HG03064 (cell line): ENCODE data around the gene ROBO1.
"Not testable (repeated sequence)": the region's sequence is repeated elsewhere in the genome, so short reads cannot be mapped to it uniquely, and the experiment has no call there.

Experiments
- ATAC-seq: cut with Tn5 transposase; IDR thresholded peaks from one replicate; pipeline ENCODE4 v1.9.1; 2021; ENCODE audit warnings: low read depth; ENCODE audit not compliant: unreplicated experiment

Gene ROBO1

DNA sequence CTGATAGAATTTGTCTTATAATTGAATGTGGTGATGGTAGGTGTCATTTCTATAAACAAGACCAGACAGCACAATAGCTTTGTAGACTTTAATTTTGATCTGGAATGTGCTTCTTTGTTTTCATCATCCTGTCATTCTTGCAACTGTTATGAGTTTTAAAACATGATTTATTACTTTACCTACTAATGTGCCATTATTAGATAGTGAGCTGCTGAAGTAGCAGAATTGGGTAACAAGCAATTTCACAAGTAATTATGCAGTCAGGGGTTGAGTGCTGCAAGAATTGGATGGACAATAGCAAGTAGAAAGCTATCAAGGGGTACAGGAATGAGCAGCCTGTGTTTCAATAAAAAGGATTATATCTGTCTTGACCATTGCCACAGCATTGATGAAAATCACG lies 975.6 kb downstream of the ROBO1 start:
- ATAC-seq: no peak

DNA sequence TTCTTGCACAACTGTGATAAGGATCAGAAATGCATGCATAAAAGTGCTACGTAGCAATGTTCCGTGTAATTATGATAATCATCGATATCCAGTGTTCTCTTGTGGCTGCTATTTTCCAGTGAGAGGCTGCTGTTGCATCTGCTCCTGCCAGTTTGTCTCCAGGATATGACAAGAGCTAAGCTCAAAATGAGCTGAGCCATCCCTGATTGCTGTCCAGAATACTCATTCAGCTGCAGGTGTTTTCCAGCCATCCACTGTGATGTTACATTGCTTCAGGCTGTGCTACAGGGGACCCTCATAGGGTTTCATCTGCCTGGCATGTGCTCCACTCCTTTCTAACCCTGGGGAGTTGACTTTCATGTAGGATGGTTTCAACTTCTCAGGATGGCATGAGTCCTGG lies 976.0 kb downstream of the ROBO1 start:
- no peak for ATAC-seq

DNA sequence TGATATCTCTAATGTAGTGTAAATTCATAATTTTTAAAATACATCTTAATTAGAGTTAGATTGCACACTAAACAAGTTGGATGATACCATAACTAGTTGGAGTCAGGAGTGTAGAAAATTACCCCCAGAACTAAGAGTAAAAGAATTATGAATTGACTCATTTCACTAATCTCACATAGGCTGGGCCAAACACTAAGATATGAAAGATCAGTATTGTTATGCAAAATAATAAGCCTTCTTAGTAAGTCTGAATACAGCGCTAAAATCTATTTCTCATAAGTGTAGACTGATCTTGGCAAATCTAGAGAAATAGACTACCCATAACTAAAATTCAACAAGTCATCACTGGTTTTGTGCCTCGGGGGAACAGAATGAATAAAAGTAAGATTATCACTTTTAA lies 979.0 kb downstream of the ROBO1 start:
- no peak for ATAC-seq

GRCh38 chr3:78785004-78785403 lies 982.8 kb downstream of the ROBO1 start:
- no peak for ATAC-seq

GRCh38 chr3:78781351-78781750 lies 986.4 kb downstream of the ROBO1 start:
- no peak for ATAC-seq

DNA sequence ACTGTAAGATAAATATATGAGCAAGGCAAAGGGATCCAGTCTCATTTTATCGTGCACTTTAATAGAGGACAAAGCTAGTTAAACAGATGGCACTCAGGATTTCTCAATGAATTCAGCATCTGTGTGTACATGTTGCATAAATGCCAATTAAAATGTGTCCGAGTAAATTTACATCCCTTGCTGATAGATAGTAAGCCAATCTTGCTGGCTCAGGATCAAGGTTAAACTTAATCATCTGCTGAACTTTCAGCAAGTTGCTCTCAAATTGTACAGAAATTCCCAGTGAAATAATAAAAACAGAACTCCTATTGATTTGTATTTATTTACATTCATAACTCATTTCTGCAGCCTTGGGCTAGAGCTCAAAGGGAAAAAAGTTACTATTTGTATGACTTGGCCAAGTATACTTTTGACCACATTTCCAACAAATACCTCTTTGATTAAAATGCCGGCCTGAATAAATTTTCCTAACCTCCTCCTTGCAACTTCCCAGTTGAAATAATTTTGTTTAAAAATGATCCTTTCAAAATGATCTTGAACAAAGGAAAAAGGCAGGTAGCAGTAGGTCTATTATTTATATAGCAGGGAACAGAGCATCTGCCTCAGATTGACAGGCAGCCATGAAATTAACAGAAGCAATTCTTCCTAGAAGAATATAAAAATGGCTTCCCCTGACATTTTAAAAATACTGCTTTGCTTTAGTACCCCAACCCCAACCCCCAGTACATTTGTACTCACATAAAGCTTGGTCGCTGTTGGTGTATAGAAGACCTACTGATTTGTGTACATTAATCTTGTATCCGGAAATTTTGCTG lies 1001.9 kb downstream of the ROBO1 start:
- ATAC-seq: no peak

DNA sequence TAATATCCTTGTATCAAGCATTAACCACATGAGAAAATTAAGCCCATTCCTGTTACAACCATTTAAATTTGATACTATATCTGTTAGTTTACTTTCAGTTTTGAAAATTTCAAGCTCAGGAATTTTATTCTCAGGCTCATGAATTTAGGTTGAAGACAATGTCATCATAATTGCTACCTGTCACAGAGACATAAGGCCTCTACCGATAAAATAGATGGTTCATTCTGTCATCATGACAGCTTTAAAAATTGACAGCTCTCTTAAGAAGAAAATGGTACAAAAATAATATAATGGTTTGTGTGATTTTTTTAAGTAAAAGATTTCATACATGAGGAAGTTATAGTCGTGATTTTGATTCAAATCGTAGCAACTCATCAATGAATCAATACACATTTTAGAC lies 1003.2 kb downstream of the ROBO1 start:
- no peak for ATAC-seq

- no peak for ATAC-seq
Observed at GRCh38 chr3:78762121-78762520, 1005.7 kb downstream of the ROBO1 start.

- ATAC-seq: no peak
Observed at GRCh38 chr3:78761126-78761525, 1006.7 kb downstream of the ROBO1 start.

DNA sequence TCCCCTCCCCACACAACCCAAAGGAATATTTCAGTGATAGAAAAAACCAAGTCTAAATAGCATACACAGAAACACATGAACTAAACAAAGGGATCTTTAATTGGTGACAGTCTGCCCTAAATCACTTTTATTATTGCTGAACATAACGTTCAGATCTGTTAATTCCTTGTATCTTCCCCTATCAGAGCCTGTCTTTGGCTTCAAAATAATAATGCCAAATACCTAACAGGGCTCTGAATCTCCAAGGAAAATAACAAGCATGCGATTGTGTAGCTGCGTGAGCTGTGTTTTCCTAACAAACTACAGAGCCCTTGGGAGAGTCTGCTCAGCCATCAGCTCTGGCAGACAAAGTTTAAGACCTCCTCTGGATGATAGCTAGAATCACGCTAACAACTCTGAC lies 1010.1 kb downstream of the ROBO1 start:
- no peak for ATAC-seq

GRCh38 chr3:78754066-78754743 lies 1013.6 kb downstream of the ROBO1 start:
- ATAC-seq: no peak

DNA sequence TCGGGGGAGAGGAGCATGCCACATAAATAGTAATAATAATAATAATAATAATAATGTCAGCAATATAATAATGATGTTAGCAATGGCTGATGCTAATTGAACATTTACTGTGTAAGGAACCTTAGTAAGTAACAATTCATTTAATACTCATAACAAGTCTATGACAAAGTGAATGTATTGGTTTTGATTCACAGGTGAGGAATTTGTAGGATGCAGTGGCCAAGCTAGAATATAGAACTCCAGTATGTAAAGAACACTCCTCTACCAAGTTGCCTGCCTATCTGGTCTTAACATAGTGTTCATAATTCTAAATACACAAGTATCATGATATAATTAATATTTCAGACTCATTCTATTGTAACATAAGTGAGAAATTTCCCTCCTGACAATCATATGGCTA lies 1016.5 kb downstream of the ROBO1 start:
- ATAC-seq: no peak

DNA sequence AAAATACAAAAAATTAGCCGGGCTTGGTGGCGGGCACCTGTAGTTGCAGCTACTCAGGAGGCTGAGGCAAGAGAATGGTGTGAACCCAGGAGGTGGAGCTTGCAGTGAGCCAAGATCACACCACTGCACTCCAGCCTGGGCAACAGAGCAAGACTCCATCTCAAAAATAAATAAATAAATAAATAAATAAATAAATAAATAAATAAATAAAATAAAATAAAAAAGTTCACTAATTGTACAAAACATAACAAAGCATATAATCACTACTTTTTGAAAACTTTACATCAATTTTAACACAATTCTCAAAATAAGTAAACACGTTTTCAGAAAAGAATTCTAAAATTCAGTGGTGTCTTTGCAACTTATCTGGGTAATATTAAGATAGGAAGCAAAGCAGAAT lies 1017.5 kb downstream of the ROBO1 start:
- not testable (repeated sequence) for ATAC-seq

DNA sequence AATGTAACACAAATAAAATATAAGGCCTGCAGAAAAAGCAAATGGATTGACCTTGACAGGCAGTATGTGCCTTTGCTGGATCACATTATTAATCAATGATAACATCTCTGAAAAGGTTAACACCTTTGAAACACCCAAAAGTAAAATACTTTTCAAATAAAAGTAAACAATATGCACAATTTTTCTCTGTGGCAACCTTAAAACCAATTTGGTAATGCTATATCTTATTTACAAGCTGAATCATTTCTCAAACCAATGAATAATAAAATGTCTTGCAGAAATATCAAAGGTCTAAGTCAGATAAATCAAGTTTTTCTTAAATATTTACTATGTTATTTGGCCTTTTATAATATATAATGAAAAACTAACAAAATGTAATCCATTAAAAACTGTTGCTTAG lies 1018.7 kb downstream of the ROBO1 start:
- no peak for ATAC-seq

DNA sequence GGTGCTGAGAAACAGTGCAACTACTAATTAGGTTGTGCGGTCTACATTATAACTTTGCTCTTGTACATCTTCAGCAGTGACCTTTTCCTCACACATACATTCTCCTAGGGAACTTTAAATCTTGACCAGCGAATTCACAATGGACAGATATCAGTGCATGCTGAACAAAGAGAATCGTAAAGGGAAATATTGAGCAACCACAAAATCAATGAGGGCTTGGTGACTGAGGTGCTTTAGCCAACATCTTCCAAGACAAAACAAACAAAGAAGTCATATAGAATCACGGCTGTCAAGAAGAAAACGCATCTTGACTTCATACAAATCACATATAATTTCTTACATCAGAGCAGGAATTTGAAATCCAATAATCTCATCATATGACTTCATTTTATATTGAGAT lies 1022.0 kb downstream of the ROBO1 start:
- ATAC-seq: no peak

- no peak for ATAC-seq
Observed at GRCh38 chr3:78742491-78742890, 1025.3 kb downstream of the ROBO1 start.

DNA sequence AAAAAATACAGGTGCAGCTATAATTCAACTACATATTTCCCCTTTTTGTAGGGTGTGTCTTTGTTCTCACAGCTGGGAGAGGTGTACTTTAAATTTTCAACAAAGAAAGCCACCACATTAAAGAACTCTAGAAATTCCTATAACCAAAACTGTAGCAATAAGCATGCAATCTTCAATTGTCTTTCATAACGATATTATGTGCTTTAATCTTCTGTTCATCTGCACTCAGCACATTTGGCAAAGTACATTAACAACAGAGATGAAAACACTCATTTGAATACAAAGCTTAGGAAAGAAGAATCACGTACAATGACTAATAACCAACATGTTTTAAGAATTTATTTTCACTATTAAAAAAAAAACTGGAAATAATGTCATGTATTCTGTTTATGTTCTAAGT lies 1025.8 kb downstream of the ROBO1 start:
- ATAC-seq: no peak

GRCh38 chr3:78741066-78741645 lies 1026.6 kb downstream of the ROBO1 start:
- ATAC-seq: no peak

DNA sequence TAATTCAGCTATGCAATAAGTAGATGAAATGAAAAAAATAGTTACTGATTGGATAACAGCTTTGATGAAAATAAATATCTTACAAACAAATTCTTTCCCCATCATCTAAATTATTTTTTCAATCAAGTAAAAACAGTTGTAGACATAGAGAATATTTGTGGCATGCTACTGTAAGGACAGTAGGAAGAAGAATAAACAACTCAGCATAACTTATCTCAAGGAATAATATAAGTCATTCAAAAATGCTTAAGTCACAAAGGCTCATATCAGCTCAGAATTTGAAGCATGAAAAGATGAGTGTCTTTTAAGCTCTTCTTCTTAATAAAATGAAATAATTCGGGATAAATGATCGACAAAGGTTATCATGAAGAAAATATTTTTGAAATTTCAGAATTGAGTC lies 1029.0 kb downstream of the ROBO1 start:
- no peak for ATAC-seq

- no peak for ATAC-seq
Observed at GRCh38 chr3:78737988-78738387, 1029.8 kb downstream of the ROBO1 start.

DNA sequence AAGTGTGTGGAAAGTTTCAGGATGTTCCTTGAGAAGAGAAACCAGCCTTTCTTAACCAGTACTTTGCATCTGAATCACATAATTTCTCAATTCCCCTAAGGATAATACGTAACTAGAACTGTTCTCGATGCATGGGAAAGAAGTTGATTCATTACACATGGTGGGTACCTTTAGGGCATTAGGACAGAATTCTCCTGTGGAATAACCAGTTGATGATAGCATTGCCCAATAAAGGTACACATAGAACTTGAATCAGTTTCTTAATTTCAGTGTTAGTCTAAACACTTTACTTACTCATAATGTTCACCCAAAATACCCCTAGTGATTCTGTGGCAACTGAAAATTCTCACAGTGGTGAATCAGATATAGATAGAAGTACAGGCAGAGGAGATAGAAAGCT lies 1030.9 kb downstream of the ROBO1 start:
- no peak for ATAC-seq
